HepG2 (cell line): ENCODE data around the gene SIRT7. TPM values are rescaled to one million over a fixed set of nuclear protein-coding genes. Genes with fewer than 3 reads are reported as not detected.

Experiments used
- DDIT3 ChIP-seq: sonication (generic); formaldehyde crosslinking; IDR thresholded peaks from 2 replicates; pipeline ENCODE4 v1.4.0; 2020; ENCODE audit warnings: mild to moderate bottlenecking, missing genetic modification reagents
- ELK4 ChIP-seq: sonication (generic); formaldehyde crosslinking; IDR thresholded peaks from 2 replicates; pipeline ENCODE4 v1.9.0; 2021; ENCODE audit warnings: missing genetic modification reagents, borderline replicate concordance
- HIC2 ChIP-seq: sonication (generic); formaldehyde crosslinking; IDR thresholded peaks from 2 replicates; pipeline ENCODE4 v1.9.0; 2022; ENCODE audit warnings: low read depth, missing genetic modification reagents
- HIVEP1 ChIP-seq: sonication (generic); formaldehyde crosslinking; IDR thresholded peaks from 2 replicates; pipeline ENCODE4 v1.4.0; 2020; ENCODE audit warnings: mild to moderate bottlenecking, missing genetic modification reagents
- HOXA3 ChIP-seq: sonication (generic); formaldehyde crosslinking; IDR thresholded peaks from 2 replicates; pipeline ENCODE4 v1.5.0; 2020; ENCODE audit warnings: missing genetic modification reagents
- NFKB2 ChIP-seq: sonication (generic); formaldehyde crosslinking; IDR thresholded peaks from 2 replicates; pipeline ENCODE4 v1.4.0; 2020; ENCODE audit warnings: missing genetic modification reagents, borderline replicate concordance
- POGK ChIP-seq: sonication (generic); formaldehyde crosslinking; conservative IDR thresholded peaks from 2 replicates; pipeline ENCODE4 v1.8.0; 2022; ENCODE audit warnings: mild to moderate bottlenecking, moderate library complexity, missing genetic modification reagents
- SSRP1 ChIP-seq: IDR thresholded peaks from 2 replicates; pipeline ENCODE4 v1.6.1; 2016; ENCODE audit warnings: control low read depth
- TCF12 ChIP-seq, 2 experiments: fragments of 450-650 bp in 1 of 2; sonication (generic) in 1 of 2; formaldehyde crosslinking in 1 of 2; IDR thresholded peaks; 2 replicates each; pipeline versions ENCODE4 v1.6.1 to v1.8.0; 2017 to 2022; ENCODE audit warnings: antibody characterized with exemption in 1 of 2, mild to moderate bottlenecking in 1 of 2, missing genetic modification reagents in 1 of 2, moderate library complexity in 1 of 2
- ZBTB43 ChIP-seq: sonication (generic); formaldehyde crosslinking; conservative IDR thresholded peaks from 2 replicates; pipeline ENCODE4 v1.4.0; 2020; ENCODE audit warnings: missing genetic modification reagents
- ZNF18 ChIP-seq: sonication (generic); formaldehyde crosslinking; IDR thresholded peaks from 2 replicates; pipeline ENCODE4 v1.8.0; 2022; ENCODE audit warnings: mild to moderate bottlenecking, missing genetic modification reagents; ENCODE audit not compliant: insufficient replicate concordance
- ZNF687 ChIP-seq: sonication (generic); formaldehyde crosslinking; IDR thresholded peaks from 2 replicates; pipeline ENCODE4 v1.5.1; 2020; ENCODE audit warnings: mild to moderate bottlenecking, missing genetic modification reagents, moderate library complexity
- ZNF740 ChIP-seq: sonication (generic); formaldehyde crosslinking; IDR thresholded peaks from 2 replicates; pipeline ENCODE4 v1.4.0; 2020; ENCODE audit warnings: missing genetic modification reagents
- polyA plus RNA-seq, 8 experiments: library from polyadenylated mRNA; depleted of rRNA in 3 of 8; stranded (reverse) in 7 of 8; unstranded in 1 of 8; fragments of >200 nt; fragmentation: Illumina TruSeq in 4 of 8; extraction: Trizol in 4 of 8; gene quantifications; 2 replicates each; pipeline versions ENCODE4 v1.2.1 to v1.2.3, GENCODE V29; 2011 to 2016; ENCODE audit warnings: low read depth in 4 of 8, missing spikeins in 1 of 8, mixed read lengths in 1 of 8; ENCODE audit not compliant: insufficient read depth in 1 of 8
- total RNA-seq, 5 experiments: library from RNA; depleted of rRNA; stranded (reverse); fragments of >200 nt; fragmentation: Illumina TruSeq; extraction: Trizol; gene quantifications; 2 replicates each; pipeline ENCODE4 v1.2.3, GENCODE V29; 2016; ENCODE audit warnings: low read depth in 1 of 5

SIRT7 gene
- total and polyA plus RNA-seq, 2 of the 13 experiments (the other 11 are each of a cell fraction or from before 2014, with no cell fraction given) = 8.3 to 24.8 TPM

GRCh38 chr17:81966343-81967243, 48.6 kb upstream of the SIRT7 start (continued):
- TF ChIP-seq NFKB2 (CRISPR knock-in tag) = peak; percentile 48; the same call in 1 of the 2 replicates
- no peak for TF ChIP-seq DDIT3 (CRISPR knock-in tag)
- TF ChIP-seq POGK (CRISPR knock-in tag) = peak; percentile 93
- peak; percentile 99 for TF ChIP-seq HIC2
- TF ChIP-seq SSRP1 (CRISPR knock-in tag) = 0 out of 2 replicates have a peak, but pooled peaks have one; percentile 21
- TF ChIP-seq ZNF687 (CRISPR knock-in tag) = peak; percentile 91
- peak; percentile 62; the same call in 1 of the 2 replicates for TF ChIP-seq ZBTB43 (CRISPR knock-in tag)
- TF ChIP-seq HOXA3 (CRISPR knock-in tag) = peak; percentile 95
- TF ChIP-seq ZNF18 (CRISPR knock-in tag) = peak; percentile 80
- TF ChIP-seq TCF12 (IDR thresholded peaks at IDR 0.05) = no peak
- TF ChIP-seq TCF12 (CRISPR knock-in tag; IDR thresholded peaks at IDR 0.05) = peak; percentile 94; the same call in 1 of the 2 replicates
- TF ChIP-seq ZNF740 (CRISPR knock-in tag) = peak; percentile 69; the same call in 1 of the 2 replicates
- peak; percentile 90; the same call in 1 of the 2 replicates for TF ChIP-seq HIVEP1 (CRISPR knock-in tag)
- no peak for TF ChIP-seq ELK4 (CRISPR knock-in tag)
